GM21528 (cell line): ENCODE results near the gene PLEKHH3.
"Not testable (repeated sequence)": the region's sequence is repeated elsewhere in the genome, so short reads cannot be mapped to it uniquely, and the experiment has no call there.

Experiments
- ATAC-seq: cut with Tn5 transposase; IDR thresholded peaks from one replicate; pipeline ENCODE4 v1.9.1; 2021; ENCODE audit warnings: mild to moderate bottlenecking, moderate library complexity; ENCODE audit not compliant: unreplicated experiment, low FRiP score

The PLEKHH3 gene

GRCh38 chr17:42673266-42673884 lies 3.4 kb downstream of the PLEKHH3 start:
- no peak for ATAC-seq

GRCh38 chr17:42672038-42672437 lies 4.8 kb downstream of the PLEKHH3 start:
- no peak for ATAC-seq

- no peak for ATAC-seq
Measured at GRCh38 chr17:42670789-42671657, 5.8 kb downstream of the PLEKHH3 start.

- no peak for ATAC-seq
Measured at GRCh38 chr17:42669977-42670788, 6.6 kb downstream of the PLEKHH3 start.

DNA sequence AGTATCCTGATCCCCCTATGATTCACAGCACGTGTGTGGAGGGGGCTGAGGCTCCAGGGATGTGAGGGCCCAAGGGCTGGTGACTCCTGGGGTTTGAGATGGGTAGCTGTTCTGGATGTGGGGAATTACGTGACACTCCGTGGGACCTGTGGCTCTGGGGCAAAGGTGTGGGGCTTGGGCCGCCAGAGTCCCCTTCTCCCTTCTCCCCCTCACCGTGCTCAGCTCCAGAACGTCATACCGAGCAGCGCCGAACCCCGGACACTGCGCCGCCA lies 7.2 kb downstream of the PLEKHH3 start:
- ATAC-seq, result no peak

DNA sequence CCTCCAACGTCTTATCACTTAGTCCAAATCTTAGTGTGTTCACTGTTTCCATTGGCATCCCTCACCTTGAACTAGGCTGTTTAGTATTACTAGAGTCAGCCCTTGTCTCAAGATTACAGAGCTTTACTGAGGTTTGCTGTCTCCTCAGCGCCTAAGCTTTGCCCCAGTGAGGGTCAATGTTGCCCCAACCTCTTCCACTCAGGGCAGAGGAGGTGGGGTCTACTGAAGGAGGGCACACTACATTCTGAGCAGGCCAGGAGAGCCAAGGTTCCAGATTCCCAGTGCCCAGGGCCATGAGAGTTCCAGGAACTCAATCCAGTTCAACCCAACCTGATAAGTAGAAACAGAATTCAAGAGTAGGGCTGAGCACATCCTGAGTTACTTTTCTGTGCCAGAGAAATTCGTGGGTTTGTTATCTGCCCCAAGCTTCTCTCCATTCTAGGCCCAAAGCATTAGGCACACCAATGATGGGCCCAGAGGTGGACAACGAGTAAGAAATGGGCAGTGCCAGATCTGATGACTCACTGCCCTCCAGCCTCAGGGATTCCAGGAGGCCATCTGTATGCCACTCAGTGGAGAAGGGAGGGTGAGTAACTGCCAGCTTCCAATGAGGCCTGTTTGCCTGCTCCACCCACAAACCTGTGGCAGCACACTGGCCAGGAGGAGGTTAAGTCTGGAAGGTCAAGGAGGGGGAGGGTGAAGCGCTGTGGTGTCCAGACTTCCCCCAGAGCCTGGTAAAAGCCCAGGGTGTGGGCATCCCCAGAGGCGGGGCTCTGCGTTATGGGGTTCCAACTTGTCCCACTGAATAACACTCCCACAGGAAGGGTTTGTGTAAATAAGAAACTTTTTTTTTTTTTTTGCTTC lies 9.5 kb downstream of the PLEKHH3 start:
- no peak for ATAC-seq

GRCh38 chr17:42666126-42666525 lies 10.7 kb downstream of the PLEKHH3 start:
- not testable (repeated sequence) for ATAC-seq

- no peak for ATAC-seq
Measured at GRCh38 chr17:42665581-42666001, 11.2 kb downstream of the PLEKHH3 start.

DNA sequence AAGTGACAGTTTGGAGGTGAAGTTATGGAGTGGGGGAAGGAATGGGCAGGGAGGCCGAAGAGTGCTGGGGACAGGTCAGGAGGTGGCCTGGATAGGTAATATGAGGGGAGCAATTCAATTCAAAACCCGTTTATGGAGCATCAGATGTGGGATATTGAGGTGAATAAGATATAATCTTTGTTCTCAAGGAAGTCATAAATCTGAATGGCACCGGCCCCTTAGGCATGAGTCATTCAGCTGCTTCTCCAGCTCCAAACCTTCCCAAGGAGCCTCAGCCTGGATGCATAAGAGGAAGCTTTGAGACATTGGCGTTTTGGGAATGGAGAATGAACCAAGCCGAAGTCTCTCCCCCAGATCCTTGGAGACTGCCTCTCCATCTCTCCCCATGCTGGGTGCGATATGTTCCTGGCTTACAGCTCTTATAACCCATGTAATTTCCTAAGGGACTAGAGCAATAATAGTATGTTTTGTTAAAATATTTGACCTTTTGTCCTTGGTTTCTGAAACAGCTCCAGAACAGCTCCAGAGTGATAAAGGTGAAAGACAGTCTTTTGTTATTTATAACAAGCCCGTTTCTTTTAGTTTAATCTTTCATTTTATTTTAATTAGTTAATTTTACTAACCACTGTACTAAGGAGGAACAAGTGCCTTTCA lies 16.0 kb downstream of the PLEKHH3 start:
- ATAC-seq, result no peak

- not testable (repeated sequence) for ATAC-seq
Measured at GRCh38 chr17:42659932-42660274, 16.9 kb downstream of the PLEKHH3 start.

DNA sequence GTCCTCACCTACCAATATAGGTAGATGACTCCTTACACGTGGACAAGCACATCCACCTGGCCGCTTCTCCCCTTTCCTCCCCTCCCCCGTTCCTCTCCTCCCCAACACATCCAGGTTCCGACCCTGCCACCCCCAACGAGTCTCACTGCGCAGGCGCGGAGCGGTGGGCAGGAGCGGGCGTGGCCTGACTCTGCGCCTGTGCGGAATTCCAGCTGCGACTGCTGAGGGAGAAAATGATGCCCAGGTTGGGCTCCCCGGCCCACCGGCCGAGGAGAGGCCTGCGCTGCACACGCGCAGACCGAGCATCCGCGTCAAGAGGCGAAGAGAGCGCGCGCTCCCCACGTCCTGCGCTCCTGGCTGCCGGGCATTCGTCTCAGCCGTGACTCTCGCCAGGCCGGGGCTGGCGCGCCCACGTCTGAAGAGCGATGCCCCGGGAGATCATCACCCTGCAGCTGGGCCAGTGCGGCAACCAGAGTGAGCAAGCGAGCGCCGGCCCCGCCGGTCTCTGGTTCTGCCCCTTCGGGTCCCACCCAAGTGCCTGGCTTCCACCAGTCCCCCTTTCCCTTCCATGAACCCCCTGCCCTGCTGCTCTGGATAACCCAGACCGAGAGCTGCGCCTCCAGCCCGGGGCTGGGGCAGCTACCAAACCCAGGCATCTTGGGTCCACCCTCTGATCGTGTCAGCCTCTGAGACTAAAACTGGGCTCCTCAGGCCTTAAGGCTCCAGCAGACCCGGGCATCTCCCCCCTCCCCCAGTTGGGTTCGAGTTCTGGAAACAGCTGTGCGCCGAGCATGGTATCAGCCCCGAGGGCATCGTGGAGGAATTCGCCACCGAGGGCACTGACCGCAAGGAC lies 17.5 kb downstream of the PLEKHH3 start, which contains the start of gene TUBG2:
TUBG2 (plus strand) TSS at position 206 of the 853 bp plus-strand sequence; CDS start at position 426, 220 bp downstream.
- no peak for ATAC-seq

DNA sequence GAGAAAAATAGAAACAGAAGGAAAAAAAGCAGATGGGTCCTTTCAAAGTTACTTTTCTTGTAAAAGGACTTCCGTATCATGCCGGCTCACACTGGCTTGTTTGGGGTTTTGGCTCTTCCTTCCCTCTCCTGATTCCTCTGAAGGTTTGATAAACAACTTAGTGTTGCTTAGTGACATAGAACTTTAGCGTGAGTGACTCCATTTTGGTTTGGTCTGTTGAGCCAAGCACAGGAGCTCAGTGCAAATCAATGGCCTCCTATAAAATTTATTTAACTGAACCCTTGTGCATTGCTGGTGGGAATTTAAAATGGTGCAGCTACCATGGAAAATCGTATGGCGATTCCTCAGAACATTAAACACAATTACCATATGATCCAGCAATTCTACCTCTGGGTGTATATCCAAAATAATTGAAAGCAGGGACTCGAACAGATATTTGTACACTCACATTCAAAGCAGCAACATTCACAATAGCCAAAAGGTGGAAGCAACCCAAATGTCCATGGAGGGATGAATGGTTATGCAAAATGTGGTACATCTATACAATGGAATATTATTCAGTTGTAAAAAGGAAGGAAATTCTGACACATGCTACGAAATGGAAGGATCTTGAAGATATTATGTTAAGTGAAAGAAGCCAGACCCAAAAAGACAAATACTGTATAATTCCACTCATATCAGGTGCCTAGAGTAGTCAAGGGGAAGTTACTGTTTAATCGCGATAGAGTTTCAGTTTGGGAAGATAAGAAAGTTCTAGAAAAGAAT lies 18.8 kb downstream of the PLEKHH3 start:
- ATAC-seq, result no peak

GRCh38 chr17:42655528-42655927 lies 21.3 kb downstream of the PLEKHH3 start:
- no peak for ATAC-seq

DNA sequence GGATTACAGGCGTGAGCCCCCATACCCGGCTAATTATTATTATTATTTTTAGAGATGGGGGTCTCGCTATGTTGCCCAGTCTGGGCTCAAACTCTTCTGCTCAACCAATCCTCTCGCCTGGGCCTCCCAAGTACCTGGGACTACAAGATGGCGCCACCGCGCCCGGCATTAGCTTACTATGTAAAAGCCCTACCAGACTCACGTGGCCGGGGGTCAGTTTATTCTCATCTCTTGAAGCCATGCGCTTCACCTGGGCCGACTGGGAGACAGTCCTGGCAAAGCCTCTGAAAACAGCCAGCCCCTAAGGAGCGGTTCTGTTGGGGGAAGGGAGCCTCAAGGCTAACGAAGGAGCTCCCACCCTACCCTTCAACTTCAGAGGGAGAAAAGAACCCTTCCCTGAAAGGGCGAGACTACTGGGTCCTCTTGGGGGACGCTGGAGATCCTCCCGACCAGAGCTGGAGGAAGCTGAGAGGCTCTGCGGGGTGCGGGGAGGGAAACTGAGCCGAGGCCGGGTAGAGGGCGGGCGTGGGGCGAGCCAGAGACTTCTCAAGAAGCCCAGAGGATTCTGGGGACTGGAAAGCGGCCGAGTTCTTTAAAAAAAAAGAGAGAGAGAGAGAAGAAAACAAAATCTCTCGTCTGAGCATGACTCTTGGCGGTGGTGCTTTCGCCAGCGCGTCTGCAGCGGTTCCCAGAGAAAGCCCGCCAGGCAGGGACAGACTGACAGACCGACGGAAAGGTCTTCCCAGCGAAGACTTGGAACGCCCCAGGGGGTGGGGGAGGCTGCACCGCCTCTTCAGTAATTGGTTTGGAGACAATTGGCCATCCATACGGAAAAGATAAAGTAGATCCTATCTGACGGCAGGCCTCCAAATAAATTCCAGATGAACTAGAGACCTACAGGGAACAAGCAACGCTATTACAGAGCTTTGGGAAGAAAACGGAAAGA lies 23.3 kb downstream of the PLEKHH3 start:
- no peak for ATAC-seq

DNA sequence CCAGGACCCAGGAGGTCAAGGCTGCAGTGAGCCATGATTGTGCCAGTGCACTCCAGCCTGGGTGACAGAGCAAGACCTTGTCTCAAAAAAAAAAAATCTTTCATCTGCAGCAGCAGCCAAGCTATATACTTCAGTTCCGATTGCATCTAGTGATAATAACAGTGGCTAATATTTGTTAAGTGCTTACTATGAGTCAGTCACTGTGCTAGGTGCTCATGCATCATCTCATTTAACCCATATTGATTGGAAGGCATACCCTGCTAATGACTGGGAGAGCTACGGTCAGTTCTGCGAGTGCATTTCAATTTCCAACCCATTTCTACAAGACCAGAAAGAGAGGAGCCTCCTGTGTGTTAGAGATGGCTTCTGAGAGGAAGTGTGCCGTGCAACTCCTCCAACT lies 25.4 kb downstream of the PLEKHH3 start:
- no peak for ATAC-seq

DNA sequence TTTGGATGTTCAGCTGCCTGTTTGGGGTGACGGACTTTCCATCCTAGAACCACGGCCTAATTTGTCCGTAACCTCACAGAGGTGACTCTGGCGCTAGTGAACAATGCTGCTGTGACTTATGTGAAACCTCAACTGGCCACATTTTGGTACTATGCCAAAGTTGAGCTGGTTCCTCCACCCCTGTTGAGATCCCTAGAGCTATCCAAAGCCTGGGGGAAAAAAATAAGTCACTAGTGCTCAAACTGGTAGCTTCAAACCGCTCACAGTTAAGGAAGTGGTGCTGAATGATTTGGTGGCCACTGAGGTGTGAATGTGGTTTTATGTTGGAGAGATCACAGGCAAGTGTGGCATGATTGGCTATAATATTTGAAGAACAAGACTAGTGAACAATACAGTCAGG lies 29.0 kb downstream of the PLEKHH3 start:
- no peak for ATAC-seq

DNA sequence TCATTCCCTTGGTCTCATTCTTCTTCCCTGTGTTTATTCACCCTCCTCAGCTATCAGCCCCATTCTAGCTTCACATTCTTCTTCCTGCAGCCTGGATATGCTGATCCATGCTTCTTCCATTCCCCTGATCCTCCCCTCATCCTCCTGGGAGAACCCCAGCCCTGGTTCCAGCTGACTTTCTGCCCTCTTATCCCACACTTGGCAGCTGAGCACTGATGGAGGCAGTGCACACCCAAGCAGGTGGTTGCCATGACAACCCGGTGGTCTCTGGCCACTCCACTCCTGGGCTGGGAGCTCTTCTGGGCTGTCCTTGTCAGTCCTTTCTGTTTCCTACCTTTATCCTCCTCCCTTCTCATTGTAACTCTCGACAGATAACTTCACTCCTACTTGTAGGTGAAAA lies 34.5 kb downstream of the PLEKHH3 start:
- ATAC-seq, result no peak
